ENCODE data around the gene BTN1A1.

GRCh38 chr6:26484161-26484560, 15.9 kb upstream of the BTN1A1 start:
- TF ChIP-seq CTCF (IDR thresholded peaks at IDR 0.05), result no peak
- no peak for TF ChIP-seq EP300 (IDR thresholded peaks at IDR 0.05)

Measured in upper lobe of left lung (tissue), 4 donors.